Ishikawa (cell line): ENCODE measurements around the gene PPP1R13L.

Source experiments
- CEBPB ChIP-seq: IDR thresholded peaks from 2 replicates; pipeline ENCODE4 v1.6.1; 2012
- CREB1 ChIP-seq: IDR thresholded peaks from 2 replicates; pipeline ENCODE4 v1.6.1; 2012; ENCODE audit warnings: low read depth
- EGR1 ChIP-seq: IDR thresholded peaks from 2 replicates; pipeline ENCODE4 v1.6.1; 2012
- EP300 ChIP-seq: IDR thresholded peaks from 2 replicates; pipeline ENCODE4 v1.6.1; 2012; ENCODE audit warnings: borderline replicate concordance
- FOXM1 ChIP-seq: IDR thresholded peaks from 2 replicates; pipeline ENCODE4 v1.6.1; 2012; ENCODE audit warnings: low read depth, borderline replicate concordance
- MAX ChIP-seq: IDR thresholded peaks from 2 replicates; pipeline ENCODE4 v1.6.1; 2012
- NFIC ChIP-seq: IDR thresholded peaks from 2 replicates; pipeline ENCODE4 v1.6.1; 2012
- RAD21 ChIP-seq: IDR thresholded peaks from 2 replicates; pipeline ENCODE4 v1.6.1; 2012; ENCODE audit warnings: low read depth
- REST ChIP-seq: IDR thresholded peaks from 2 replicates; pipeline ENCODE4 v1.6.1; 2012; ENCODE audit warnings: low read depth, mild to moderate bottlenecking
- TAF1 ChIP-seq: IDR thresholded peaks from 2 replicates; pipeline ENCODE4 v1.6.1; 2012; ENCODE audit warnings: low read depth, mild to moderate bottlenecking
- TCF12 ChIP-seq: IDR thresholded peaks from 2 replicates; pipeline ENCODE4 v1.6.1; 2012; ENCODE audit warnings: low read depth
- TEAD4 ChIP-seq: IDR thresholded peaks from 2 replicates; pipeline ENCODE4 v1.6.1; 2012
- USF1 ChIP-seq: IDR thresholded peaks from 2 replicates; pipeline ENCODE4 v1.6.1; 2012
- YY1 ChIP-seq: IDR thresholded peaks from 2 replicates; pipeline ENCODE4 v1.6.1; 2012; ENCODE audit warnings: low read depth
- ZBTB7A ChIP-seq: IDR thresholded peaks from 2 replicates; pipeline ENCODE4 v1.6.1; 2012; ENCODE audit warnings: low read depth

The PPP1R13L gene

GRCh38 chr19:45363861-45364459, 40.9 kb downstream of the PPP1R13L start:
- TF ChIP-seq EP300 (no peak), RAD21 (no peak), CREB1 (no peak), FOXM1 (no peak), USF1 (no peak), ZBTB7A (no peak), NFIC (no peak), MAX (no peak), EGR1 (no peak), TEAD4 (no peak)

GRCh38 chr19:45362291-45362690, 42.6 kb downstream of the PPP1R13L start:
- TF ChIP-seq EP300 (no peak), TCF12 (no peak), TAF1 (no peak), EGR1 (no peak), YY1 (no peak)

GRCh38 chr19:45361608-45362007, 43.3 kb downstream of the PPP1R13L start:
- TF ChIP-seq REST, result no peak
- TF ChIP-seq CEBPB, result no peak
- no peak for TF ChIP-seq FOXM1
- no peak for TF ChIP-seq EGR1
- TF ChIP-seq RAD21, result no peak
- TF ChIP-seq USF1, result no peak

- TF ChIP-seq YY1, result no peak
- TF ChIP-seq FOXM1, result no peak
- no peak for TF ChIP-seq TCF12
- no peak for TF ChIP-seq RAD21
- no peak for TF ChIP-seq REST
- no peak for TF ChIP-seq CREB1
- TF ChIP-seq EP300, result no peak
- no peak for TF ChIP-seq ZBTB7A
- TF ChIP-seq MAX, result no peak
- TF ChIP-seq TAF1, result no peak
- no peak for TF ChIP-seq CEBPB
- TF ChIP-seq EGR1, result no peak
- no peak for TF ChIP-seq NFIC
Measured at GRCh38 chr19:45358213-45358792, 46.6 kb downstream of the PPP1R13L start.

GRCh38 chr19:45357445-45357783, 47.5 kb downstream of the PPP1R13L start:
- TF ChIP-seq REST, result no peak
- TF ChIP-seq TAF1, result no peak
- TF ChIP-seq EP300, result no peak
- TF ChIP-seq FOXM1, result no peak
- no peak for TF ChIP-seq USF1
- TF ChIP-seq TEAD4, result no peak
- no peak for TF ChIP-seq MAX
- TF ChIP-seq CREB1, result no peak
- TF ChIP-seq NFIC, result no peak
- TF ChIP-seq YY1, result no peak
- no peak for TF ChIP-seq ZBTB7A
- TF ChIP-seq EGR1, result no peak
- no peak for TF ChIP-seq RAD21
- no peak for TF ChIP-seq TCF12
- no peak for TF ChIP-seq CEBPB
